WTC11 (cell line): Measurements from ENCODE around the gene BTBD7. TPM values are rescaled to one million over a fixed set of nuclear protein-coding genes. Genes with fewer than 3 reads are reported as not detected.
A peak's percentile ranks its signal among the peaks of the same experiment; 100 is the strongest.

Source experiments
- ATAC-seq: fragments of 200-7000 bp; cut with Tn5 transposase; 2 replicates; pipeline ENCODE4 v1.10.0; 2021; ENCODE audit warnings: mild to moderate bottlenecking, moderate library complexity
- CTCF ChIA-PET: fragments of 300-600 bp; sonication (Branson Sonifier 250); formaldehyde crosslinking; loops from one replicate; lab custom pipeline; 2021; ENCODE audit warnings: antibody characterized with exemption; lab: Charles Lee
- POLR2A ChIA-PET: fragments of 350-600 bp; sonication (Branson Sonifier 250); formaldehyde crosslinking; loops from one replicate; lab custom pipeline; 2021; ENCODE audit warnings: antibody characterized with exemption; lab: Charles Lee
- DNase-seq: peaks from one replicate; pipeline ENCODE4 v3.0.0; 2021; ENCODE audit warnings: low spot score
- H3K27ac Mint-ChIP-seq: 2 replicates; pipeline ENCODE4 v1.8.0; 2021; ENCODE audit warnings: mixed read lengths
- H3K27me3 Mint-ChIP-seq: 2 replicates; pipeline ENCODE4 v1.8.0; 2021; ENCODE audit warnings: low read depth, mild to moderate bottlenecking, moderate library complexity, mixed read lengths
- H3K36me3 Mint-ChIP-seq: 2 replicates; pipeline ENCODE4 v1.8.0; 2021; ENCODE audit warnings: mixed read lengths
- H3K4me1 Mint-ChIP-seq: 2 replicates; pipeline ENCODE4 v1.8.0; 2022; ENCODE audit warnings: mixed read lengths
- H3K4me3 Mint-ChIP-seq: 2 replicates; pipeline ENCODE4 v1.8.0; 2021; ENCODE audit warnings: mild to moderate bottlenecking, moderate library complexity, mixed read lengths
- H3K9me3 Mint-ChIP-seq: 2 replicates; pipeline ENCODE4 v1.8.0; 2021; ENCODE audit warnings: mixed read lengths
- AFF4 ChIP-seq: sonication (generic); formaldehyde crosslinking; IDR thresholded peaks from 2 replicates; pipeline ENCODE4 v1.8.1; 2023; ENCODE audit warnings: mild to moderate bottlenecking, missing genetic modification reagents, borderline replicate concordance
- ATF3 ChIP-seq: sonication (generic); formaldehyde crosslinking; conservative IDR thresholded peaks from 2 replicates; pipeline ENCODE4 v1.8.1; 2022; ENCODE audit warnings: mild to moderate bottlenecking, missing genetic modification reagents
- EMX1 ChIP-seq: fragments of 250-450 bp; sonication (Bioruptor Pico); IDR thresholded peaks from 2 replicates; pipeline ENCODE4 v1.8.0; 2021; ENCODE audit warnings: mild to moderate bottlenecking
- KAT7 ChIP-seq: sonication (generic); formaldehyde crosslinking; IDR thresholded peaks from 2 replicates; pipeline ENCODE4 v1.8.1; 2023; ENCODE audit warnings: missing genetic modification reagents, mild to moderate bottlenecking, borderline replicate concordance
- PRRX2 ChIP-seq: fragments of 250-450 bp; sonication (Bioruptor Pico); IDR thresholded peaks from 2 replicates; pipeline ENCODE4 v1.8.0; 2021; ENCODE audit warnings: mild to moderate bottlenecking
- RORB ChIP-seq: fragments of 250-450 bp; sonication (Bioruptor Pico); IDR thresholded peaks from 2 replicates; pipeline ENCODE4 v1.9.0; 2021; ENCODE audit warnings: mild to moderate bottlenecking
- TEAD1 ChIP-seq: sonication (generic); formaldehyde crosslinking; IDR thresholded peaks from 2 replicates; pipeline ENCODE4 v1.8.0; 2022; ENCODE audit warnings: mild to moderate bottlenecking, missing genetic modification reagents
- USF2 ChIP-seq: sonication (generic); formaldehyde crosslinking; IDR thresholded peaks from 2 replicates; pipeline ENCODE4 v1.8.1; 2023; ENCODE audit warnings: mild to moderate bottlenecking, missing genetic modification reagents, moderate library complexity
- ZBTB43 ChIP-seq: sonication (generic); formaldehyde crosslinking; IDR thresholded peaks from 2 replicates; pipeline ENCODE4 v1.8.1; 2023; ENCODE audit warnings: mild to moderate bottlenecking, missing genetic modification reagents
- ZNF512 ChIP-seq: sonication (generic); formaldehyde crosslinking; IDR thresholded peaks from 2 replicates; pipeline ENCODE4 v1.8.1; 2022; ENCODE audit warnings: missing genetic modification reagents, borderline replicate concordance
- total RNA-seq: library from RNA; stranded (reverse); gene quantifications from 3 replicates; pipeline ENCODE4 v1.2.3, GENCODE V29; 2021

The BTBD7 gene
- total RNA-seq, 1 experiment from 2014 or later, result 34.1 TPM

GRCh38 chr14:93232159-93232558 is 100.7 kb downstream of the BTBD7 start:
- Mint-ChIP-seq H3K9me3 (peaks cover 4% of the 10 kb centered on the region; the same call in 1 of the 2 replicates), H3K27me3 (no peaks in the 10 kb centered on the region), H3K27ac (no peak overlapping the region), H3K4me3 (no peak overlapping the region), H3K36me3 (peaks cover 18% of the 10 kb centered on the region), H3K4me1 (no peaks in the 10 kb centered on the region)
- POLR2A ChIA-PET, result no interaction called here
- ATAC-seq (peak; percentile 43), DNase-seq (no peak)
- CTCF ChIA-PET, result interaction anchor here (0.9 to 1.7 kb wide), 3 partner anchors 8 to 387 kb away, joined by 3 to 6 read pairs (median 4); no protein-coding TSS in a partner anchor
- TF ChIP-seq USF2 (no peak), EMX1 (CRISPR knock-in tag) (no peak), ATF3 (CRISPR knock-in tag) (no peak), ZBTB43 (no peak)

GRCh38 chr14:93231129-93231979 is 101.5 kb downstream of the BTBD7 start:
- no peaks in the 10 kb centered on the region for H3K4me1 Mint-ChIP-seq
- TF ChIP-seq TEAD1 (CRISPR knock-in tag) (no peak), USF2 (peak; percentile 47; the same call in 1 of the 2 replicates)
- H3K9me3 Mint-ChIP-seq, result peaks cover 4% of the 10 kb centered on the region; the same call in 1 of the 2 replicates
- ChIA-PET CTCF (interaction anchor here (1.7 to 2.0 kb wide), 2 partner anchors 24 to 388 kb away, joined by 5 to 6 read pairs; partner anchors contain the start of genes GON7 and UBR7), POLR2A (no interaction called here)
- H3K27me3 Mint-ChIP-seq, result no peaks in the 10 kb centered on the region
- H3K36me3 Mint-ChIP-seq, result peaks cover 23% of the 10 kb centered on the region
- no peak for DNase-seq
- no peak overlapping the region for H3K27ac Mint-ChIP-seq
- no peak overlapping the region for H3K4me3 Mint-ChIP-seq
- no peak for ATAC-seq

- Mint-ChIP-seq H3K9me3 (peaks cover 4% of the 10 kb centered on the region; the same call in 1 of the 2 replicates), H3K27ac (no peak overlapping the region), H3K36me3 (peaks cover 23% of the 10 kb centered on the region), H3K4me3 (no peak overlapping the region), H3K4me1 (no peaks in the 10 kb centered on the region), H3K27me3 (no peaks in the 10 kb centered on the region)
- ChIA-PET POLR2A (no interaction called here), CTCF (interaction anchor here (2.0 kb wide), 1 partner anchor 23 kb away, joined by 5 read pairs; the partner anchor contains the start of genes GON7 and UBR7)
- TF ChIP-seq PRRX2 (CRISPR knock-in tag) (no peak), AFF4 (CRISPR knock-in tag) (no peak), ZNF512 (CRISPR knock-in tag) (no peak), RORB (CRISPR knock-in tag) (no peak), KAT7 (CRISPR knock-in tag) (no peak)
- DNase-seq (no peak), ATAC-seq (no peak)
These were observed 102.3 kb downstream of the BTBD7 start for GRCh38 chr14:93230539-93230938.
